SJCRH30 (cell line): ENCODE measurements around the gene DHRSX. TPM values are rescaled to one million over a fixed set of nuclear protein-coding genes. Genes with fewer than 3 reads are reported as not detected.
"Not testable (repeated sequence)": the region's sequence is repeated elsewhere in the genome, so short reads cannot be mapped to it uniquely, and the experiment has no call there.

Experiments
- DNase-seq, 2 experiments: peaks; one replicate each; pipeline ENCODE4 v3.0.0-alpha.2; 2015 to 2020
- H3K27ac ChIP-seq: fragments of 250-450 bp; sonication (Bioruptor Pico); 2 replicates; pipeline ENCODE4 v1.5.1; 2020; ENCODE audit warnings: mild to moderate bottlenecking, moderate library complexity
- H3K27me3 ChIP-seq: fragments of 250-450 bp; sonication (Bioruptor Pico); 2 replicates; pipeline ENCODE4 v1.5.1; 2020; ENCODE audit warnings: mild to moderate bottlenecking, moderate library complexity
- H3K36me3 ChIP-seq: fragments of 250-450 bp; sonication (Bioruptor Pico); 2 replicates; pipeline ENCODE4 v1.5.1; 2020; ENCODE audit warnings: mild to moderate bottlenecking, moderate library complexity
- H3K4me1 ChIP-seq: fragments of 250-450 bp; sonication (Bioruptor Pico); 2 replicates; pipeline ENCODE4 v1.5.1; 2020; ENCODE audit warnings: mild to moderate bottlenecking, moderate library complexity
- H3K4me3 ChIP-seq: fragments of 250-450 bp; sonication (Bioruptor Pico); 2 replicates; pipeline ENCODE4 v1.5.1; 2020; ENCODE audit warnings: mild to moderate bottlenecking, moderate library complexity
- H3K9me3 ChIP-seq: fragments of 250-450 bp; sonication (Bioruptor Pico); replicated peaks from 2 replicates; pipeline ENCODE4 v1.5.1; 2020; ENCODE audit warnings: mild to moderate bottlenecking, moderate library complexity
- total RNA-seq: library from RNA; depleted of rRNA; stranded (reverse); fragments of >200 nt; shearing (Covaris generic); gene quantifications from 2 replicates; pipeline ENCODE4 v1.2.3, GENCODE V29; 2014

Gene DHRSX
- total RNA-seq, 1 experiment from 2014 or later: 12.0 TPM

DNA sequence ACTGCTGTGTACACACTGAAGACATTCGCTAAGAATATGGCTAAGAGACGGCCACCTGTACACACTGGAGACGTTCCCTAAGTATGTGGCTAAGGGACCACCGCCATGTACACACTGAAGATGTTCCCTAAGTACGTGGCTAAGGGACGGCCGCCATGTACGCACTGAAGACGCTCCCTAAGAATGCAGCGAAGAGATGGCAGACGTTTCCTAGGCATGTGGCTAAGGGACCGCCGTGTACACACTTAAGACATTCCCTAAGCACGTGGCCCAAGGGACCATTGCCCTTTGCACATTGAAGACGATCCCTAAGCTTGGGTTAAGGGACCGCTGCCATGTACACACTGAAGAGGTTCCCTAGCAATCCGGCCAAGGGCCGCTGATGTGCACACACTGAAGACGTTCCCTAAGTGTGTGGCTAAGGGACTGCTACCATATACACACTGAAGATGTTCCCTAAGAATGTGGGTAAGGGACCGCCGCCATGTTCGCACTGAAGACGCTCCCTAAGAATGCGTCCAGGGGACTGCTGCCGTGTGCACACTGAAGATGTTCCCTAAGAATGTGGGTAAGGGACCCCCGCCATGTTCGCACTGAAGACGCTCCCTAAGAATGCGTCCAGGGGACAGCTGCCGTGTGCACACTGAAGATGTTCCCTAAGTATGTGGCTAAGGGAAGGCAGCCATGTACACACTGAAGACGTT lies 36.7 kb downstream of the DHRSX start:
- H3K27ac ChIP-seq: peak overlapping the region; percentile 35
- no peaks in the 10 kb centered on the region for H3K27me3 ChIP-seq
- no peaks in the 10 kb centered on the region for H3K9me3 ChIP-seq
- peaks cover 2% of the 10 kb centered on the region; the same call in 1 of the 2 replicates for H3K4me1 ChIP-seq
- no peaks in the 10 kb centered on the region for H3K36me3 ChIP-seq
- DNase-seq: peak; percentile 91 to 92
- H3K4me3 ChIP-seq: peak overlapping the region; percentile 49

DNA sequence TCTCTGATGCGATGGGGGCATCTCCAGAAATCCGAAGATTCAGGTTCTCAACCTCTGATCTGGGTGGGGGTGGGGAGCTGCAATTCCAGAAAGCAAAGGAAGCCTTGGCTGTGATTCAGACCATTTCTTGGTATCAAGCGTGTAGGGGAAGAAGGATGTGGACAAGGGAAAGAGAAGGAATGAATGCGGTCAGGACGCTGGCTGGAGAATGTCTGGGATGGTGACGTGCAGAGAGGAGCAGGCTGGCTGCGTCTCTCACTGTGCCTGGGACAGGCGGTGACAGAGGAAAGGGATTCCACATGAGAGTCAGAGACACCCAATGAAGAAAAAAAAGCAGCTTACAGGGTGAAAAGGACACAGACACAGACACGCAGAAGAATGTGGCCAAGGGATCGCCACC lies 37.3 kb downstream of the DHRSX start:
- not testable (repeated sequence) for H3K27me3 ChIP-seq, H3K9me3 ChIP-seq, DNase-seq, H3K4me1 ChIP-seq, H3K36me3 ChIP-seq
- H3K27ac ChIP-seq: peak overlapping the region; percentile 35
- peak overlapping the region; percentile 49 for H3K4me3 ChIP-seq

DNA sequence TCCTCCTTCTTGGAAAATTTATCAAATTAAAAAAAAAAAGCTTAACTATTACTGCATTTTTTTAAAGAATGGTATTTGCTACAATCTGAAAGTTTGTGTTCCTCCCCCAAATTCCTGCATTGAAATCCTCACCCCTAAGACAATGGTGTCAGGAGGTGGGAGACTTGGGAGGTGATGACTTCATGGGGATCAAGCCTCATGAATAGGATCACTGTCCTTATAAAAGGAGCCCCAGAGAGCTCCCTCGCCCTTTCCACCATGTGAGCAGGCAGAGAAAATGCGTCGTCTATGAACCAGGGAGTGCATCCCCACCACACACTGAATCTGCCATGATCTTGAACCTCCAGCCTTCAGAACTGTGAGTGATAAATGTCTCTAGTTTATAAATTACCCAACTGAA lies 38.0 kb downstream of the DHRSX start:
- DNase-seq: peak in 1 of 2 experiments; percentile 56
- no peak overlapping the region for H3K4me3 ChIP-seq
- no peak overlapping the region for H3K27ac ChIP-seq
- peaks cover 2% of the 10 kb centered on the region; the same call in 1 of the 2 replicates for H3K4me1 ChIP-seq
- H3K36me3 ChIP-seq: no peaks in the 10 kb centered on the region
- H3K9me3 ChIP-seq: no peaks in the 10 kb centered on the region
- no peaks in the 10 kb centered on the region for H3K27me3 ChIP-seq

DNA sequence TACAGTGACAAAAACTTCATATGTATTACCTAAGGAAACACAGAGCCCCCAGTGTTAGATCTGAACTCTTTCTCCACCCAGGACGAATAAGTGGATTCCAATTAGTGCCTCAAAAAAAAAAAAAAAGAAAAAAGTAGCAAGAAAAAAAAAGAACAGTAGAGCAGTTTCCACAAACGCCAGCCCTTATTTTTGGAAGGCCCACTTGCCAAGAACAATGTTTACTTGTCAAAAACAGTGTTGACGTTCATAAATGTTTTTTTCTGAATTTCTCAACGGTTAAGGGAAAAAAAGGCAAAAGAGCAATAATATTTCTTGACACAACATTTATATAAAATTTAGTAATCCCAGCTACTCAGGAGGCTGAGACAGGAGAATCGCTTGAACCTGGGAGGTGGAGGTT lies 38.7 kb downstream of the DHRSX start:
- Histone ChIP-seq H3K4me3 (no peak overlapping the region), H3K27ac (no peak overlapping the region), H3K27me3 (no peaks in the 10 kb centered on the region), H3K36me3 (no peaks in the 10 kb centered on the region), H3K9me3 (no peaks in the 10 kb centered on the region), H3K4me1 (peaks cover 2% of the 10 kb centered on the region; the same call in 1 of the 2 replicates)
- DNase-seq: no peak

DNA sequence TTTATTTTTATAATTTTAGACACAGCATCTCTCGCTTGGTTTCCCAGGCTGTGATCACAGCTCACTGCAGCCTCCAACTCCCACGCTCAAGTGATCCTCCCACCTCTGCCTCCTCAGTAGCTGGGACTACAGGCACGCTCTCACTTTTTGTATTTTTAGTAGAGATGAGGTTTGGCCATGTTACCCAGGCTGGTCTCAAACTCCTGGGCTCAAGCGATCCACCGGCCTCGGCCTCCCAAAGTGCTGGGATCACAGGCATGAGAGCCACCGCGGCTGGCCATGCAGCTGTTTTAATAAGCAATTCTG lies 39.1 kb downstream of the DHRSX start:
- H3K9me3 ChIP-seq: no peaks in the 10 kb centered on the region
- H3K4me1 ChIP-seq: peaks cover 2% of the 10 kb centered on the region; the same call in 1 of the 2 replicates
- no peak for DNase-seq
- H3K27me3 ChIP-seq: no peaks in the 10 kb centered on the region
- H3K27ac ChIP-seq: no peak overlapping the region
- H3K4me3 ChIP-seq: no peak overlapping the region
- no peaks in the 10 kb centered on the region for H3K36me3 ChIP-seq

DNA sequence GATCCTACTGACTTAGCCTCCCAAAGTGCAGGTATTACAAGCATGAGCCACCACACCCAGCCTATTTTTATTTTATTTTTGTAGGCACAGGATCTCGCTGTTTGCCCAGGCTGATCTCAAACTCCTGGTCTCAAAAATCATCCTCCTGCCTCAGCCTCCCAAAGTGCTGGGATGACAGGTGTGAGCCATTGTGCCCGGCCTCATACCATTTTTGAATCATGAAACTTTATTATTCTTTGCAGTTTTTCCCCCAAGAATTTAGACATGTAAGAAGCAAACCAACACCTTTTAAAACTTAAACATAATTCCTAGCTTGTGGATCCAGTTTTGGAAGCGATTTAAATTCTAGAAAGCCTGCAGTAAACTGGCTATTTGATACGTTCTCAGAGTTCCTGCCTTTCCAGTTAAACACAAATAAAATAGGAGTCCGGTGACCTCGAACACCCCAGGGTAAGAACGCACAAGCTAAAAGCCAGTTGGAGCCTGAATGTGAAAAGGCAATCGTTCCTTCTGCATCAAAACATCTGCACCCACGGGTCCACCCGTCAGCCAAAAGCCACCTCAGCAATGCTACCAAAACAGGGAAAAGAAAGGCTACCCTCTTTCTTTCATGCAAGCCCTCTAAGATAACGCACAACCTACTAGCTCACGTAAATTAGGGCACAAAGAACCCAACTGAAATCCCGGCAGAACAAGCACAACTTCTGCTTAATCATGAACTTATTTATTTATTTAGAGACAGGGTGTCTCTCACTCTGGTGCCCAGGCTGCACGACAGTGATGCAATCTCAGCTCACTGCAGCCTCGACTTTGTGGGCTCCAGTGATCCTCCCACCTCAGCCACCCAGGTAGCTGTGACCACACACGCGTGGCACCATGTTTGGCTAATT lies 39.7 kb downstream of the DHRSX start:
- not testable (repeated sequence) for H3K27ac ChIP-seq, H3K4me1 ChIP-seq, H3K9me3 ChIP-seq, H3K36me3 ChIP-seq, H3K4me3 ChIP-seq, H3K27me3 ChIP-seq, DNase-seq

DNA sequence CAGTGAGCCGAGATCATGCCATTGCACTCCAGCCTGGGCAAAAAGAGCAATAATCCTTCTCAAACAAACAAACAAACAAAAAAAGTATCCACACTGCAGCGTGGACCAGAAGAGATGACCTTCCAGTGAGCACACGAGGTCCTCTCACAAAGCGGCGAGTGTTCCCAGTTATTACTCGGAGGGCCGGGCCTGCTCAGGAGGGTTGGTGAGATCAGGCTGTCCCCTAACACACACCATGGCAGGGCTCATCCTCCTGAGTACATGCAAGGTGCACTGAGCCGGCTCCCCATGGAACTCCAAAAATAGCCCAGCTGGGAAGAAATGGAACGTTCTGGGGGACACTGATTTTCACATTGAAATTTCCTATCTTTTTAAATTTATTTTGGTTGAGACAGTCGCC lies 40.7 kb downstream of the DHRSX start:
- not testable (repeated sequence) for H3K27ac ChIP-seq, H3K36me3 ChIP-seq, H3K9me3 ChIP-seq, H3K27me3 ChIP-seq, H3K4me1 ChIP-seq, H3K4me3 ChIP-seq, DNase-seq

DNA sequence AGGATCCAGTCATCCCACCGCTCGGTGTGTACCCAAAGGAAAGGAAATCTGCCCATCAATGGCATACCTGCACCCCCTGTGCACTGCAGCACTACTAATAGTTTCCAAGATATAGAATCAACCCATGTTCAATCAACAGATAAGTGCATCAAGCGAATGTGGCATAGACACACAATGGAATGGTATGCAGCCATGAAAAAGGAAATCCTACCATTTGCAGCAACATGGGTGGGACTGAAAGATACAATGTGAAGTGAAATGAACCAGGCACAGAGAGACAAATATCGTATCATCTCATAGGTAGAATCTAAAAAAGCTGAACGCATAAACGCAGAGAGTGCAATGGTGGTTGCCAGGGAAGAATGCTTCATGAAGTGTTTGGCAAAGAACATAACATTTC lies 42.5 kb downstream of the DHRSX start:
- H3K4me1 ChIP-seq: no peaks in the 10 kb centered on the region
- DNase-seq: no peak
- no peaks in the 10 kb centered on the region for H3K9me3 ChIP-seq
- H3K27ac ChIP-seq: no peak overlapping the region
- H3K27me3 ChIP-seq: no peaks in the 10 kb centered on the region
- H3K36me3 ChIP-seq: no peaks in the 10 kb centered on the region
- no peak overlapping the region for H3K4me3 ChIP-seq

DNA sequence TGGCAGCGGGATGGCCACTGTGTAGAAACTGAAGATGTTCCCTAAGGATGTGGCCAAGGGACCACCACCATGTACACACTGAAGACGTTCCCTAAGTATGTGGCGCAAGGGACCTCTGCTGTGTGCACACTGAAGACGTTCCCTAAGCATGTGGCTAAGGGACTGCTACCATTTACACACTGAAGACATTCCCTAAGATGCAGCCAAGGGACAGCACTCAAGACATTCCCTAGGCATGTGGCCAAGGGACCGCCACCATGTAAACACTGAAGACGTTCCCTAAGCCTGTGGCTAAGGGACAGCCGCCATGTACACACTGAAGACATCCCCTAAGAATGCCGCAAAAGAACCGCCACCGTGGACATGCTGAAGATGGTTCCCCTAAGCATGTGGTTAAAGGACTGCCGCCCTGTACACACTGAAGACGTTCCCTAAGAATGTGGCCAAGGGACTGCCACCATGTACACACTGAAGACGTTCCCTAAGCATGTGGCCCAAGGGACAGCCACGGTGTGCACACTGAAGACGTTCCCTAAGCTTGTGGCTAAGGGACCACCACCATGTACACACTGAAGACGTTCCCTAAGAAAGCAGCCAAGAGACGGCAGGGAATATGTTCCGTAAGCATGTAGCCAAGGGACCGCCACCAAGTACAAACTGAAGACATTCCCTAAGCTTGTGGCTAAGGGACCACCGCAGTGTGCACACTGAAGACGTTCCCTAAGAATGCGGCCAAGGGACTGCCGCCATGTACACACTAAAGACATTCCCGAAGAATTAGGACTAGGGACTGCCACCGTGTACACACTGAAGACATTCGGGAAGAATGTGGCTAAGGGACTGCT lies 43.3 kb downstream of the DHRSX start:
- Histone ChIP-seq H3K4me3 (no peak overlapping the region), H3K4me1 (no peaks in the 10 kb centered on the region), H3K27me3 (no peaks in the 10 kb centered on the region), H3K9me3 (no peaks in the 10 kb centered on the region), H3K36me3 (no peaks in the 10 kb centered on the region), H3K27ac (no peak overlapping the region)
- DNase-seq: no peak

DNA sequence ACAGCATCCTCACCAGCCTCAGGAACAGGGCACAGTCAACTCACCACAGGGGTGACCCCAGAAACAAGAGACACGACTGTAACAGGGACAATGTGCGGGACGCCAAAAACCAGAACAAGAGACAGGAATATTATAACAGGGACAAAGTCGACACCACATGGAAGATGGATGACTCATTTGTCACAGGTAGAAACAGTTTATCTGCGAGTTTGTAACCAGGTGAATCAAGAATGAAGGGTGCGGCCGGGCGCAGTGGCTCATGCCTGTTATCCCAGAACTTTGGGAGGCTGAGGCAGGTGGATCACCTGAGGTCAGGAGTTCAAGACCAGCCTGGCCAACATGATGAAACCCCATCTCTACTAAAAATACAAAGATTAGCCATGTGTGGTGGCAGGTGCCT lies 44.7 kb downstream of the DHRSX start:
- H3K27me3 ChIP-seq, H3K36me3 ChIP-seq, H3K4me1 ChIP-seq, DNase-seq, H3K9me3 ChIP-seq, H3K27ac ChIP-seq, H3K4me3 ChIP-seq: not testable (repeated sequence)

DNA sequence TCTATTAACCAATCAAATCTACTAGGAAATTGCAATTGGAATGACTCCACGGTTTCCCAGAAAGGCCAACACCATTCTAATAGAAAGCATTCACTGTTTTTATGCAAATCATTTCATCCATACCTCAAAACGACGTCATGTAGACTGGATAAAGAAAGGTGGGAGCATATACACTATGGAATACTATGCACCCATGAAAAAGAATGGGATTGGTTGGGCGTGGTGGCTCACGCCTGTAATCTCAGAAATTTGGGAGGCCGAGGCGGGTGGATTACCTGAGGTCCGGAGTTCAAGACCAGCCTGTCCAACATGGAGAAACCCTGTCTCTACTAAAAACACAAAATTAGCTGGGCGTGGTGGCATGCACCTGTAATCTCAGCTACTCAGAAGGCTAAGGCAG lies 46.2 kb downstream of the DHRSX start:
- H3K4me3 ChIP-seq, H3K4me1 ChIP-seq, H3K27ac ChIP-seq, H3K9me3 ChIP-seq, DNase-seq, H3K27me3 ChIP-seq, H3K36me3 ChIP-seq: not testable (repeated sequence)

DNA sequence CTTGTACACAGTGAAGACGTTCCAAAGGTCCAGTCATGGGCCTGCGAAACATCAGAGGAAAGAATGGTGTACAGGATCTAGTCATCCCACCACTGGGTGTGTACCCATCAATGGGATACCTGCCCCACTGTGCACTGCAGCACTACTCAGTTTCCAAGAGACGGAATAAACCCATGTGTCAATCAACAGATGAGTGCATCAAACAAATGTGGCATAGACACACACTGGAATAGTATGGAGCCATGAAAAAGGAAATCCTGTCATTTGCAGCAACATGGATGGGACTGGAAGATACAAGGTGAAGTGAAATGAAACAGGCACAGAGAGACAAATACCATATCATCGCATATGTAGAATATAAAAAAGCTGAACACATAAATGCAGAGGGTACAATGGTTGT lies 48.0 kb downstream of the DHRSX start:
- DNase-seq: no peak
- Histone ChIP-seq H3K36me3 (no peaks in the 10 kb centered on the region), H3K4me1 (no peaks in the 10 kb centered on the region), H3K9me3 (no peaks in the 10 kb centered on the region), H3K27ac (no peak overlapping the region), H3K4me3 (no peak overlapping the region), H3K27me3 (no peaks in the 10 kb centered on the region)

DNA sequence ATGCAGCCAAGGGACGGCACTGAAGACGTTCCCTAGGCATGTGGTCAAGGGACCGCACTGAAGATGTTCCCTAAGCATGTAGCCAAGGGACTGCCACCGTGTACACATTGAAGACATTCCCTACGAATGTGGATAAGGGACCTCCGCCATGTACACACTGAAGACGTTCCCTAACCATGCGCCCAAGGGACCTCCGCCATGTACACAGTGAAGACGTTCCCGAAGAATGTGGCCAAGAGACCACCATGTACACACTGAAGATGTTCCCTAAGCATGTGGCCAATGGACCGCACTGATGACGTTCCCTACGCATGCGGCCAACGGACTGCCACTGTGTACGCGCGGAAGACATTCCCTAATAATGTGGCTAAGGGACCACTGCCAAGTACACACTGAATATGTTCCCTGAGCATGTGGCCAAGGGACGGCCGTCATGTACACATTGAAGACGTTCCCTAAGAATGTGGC lies 48.4 kb downstream of the DHRSX start:
- Histone ChIP-seq H3K27ac (no peak overlapping the region), H3K4me3 (no peak overlapping the region), H3K36me3 (no peaks in the 10 kb centered on the region), H3K27me3 (no peaks in the 10 kb centered on the region), H3K4me1 (no peaks in the 10 kb centered on the region), H3K9me3 (no peaks in the 10 kb centered on the region)
- DNase-seq: no peak

DNA sequence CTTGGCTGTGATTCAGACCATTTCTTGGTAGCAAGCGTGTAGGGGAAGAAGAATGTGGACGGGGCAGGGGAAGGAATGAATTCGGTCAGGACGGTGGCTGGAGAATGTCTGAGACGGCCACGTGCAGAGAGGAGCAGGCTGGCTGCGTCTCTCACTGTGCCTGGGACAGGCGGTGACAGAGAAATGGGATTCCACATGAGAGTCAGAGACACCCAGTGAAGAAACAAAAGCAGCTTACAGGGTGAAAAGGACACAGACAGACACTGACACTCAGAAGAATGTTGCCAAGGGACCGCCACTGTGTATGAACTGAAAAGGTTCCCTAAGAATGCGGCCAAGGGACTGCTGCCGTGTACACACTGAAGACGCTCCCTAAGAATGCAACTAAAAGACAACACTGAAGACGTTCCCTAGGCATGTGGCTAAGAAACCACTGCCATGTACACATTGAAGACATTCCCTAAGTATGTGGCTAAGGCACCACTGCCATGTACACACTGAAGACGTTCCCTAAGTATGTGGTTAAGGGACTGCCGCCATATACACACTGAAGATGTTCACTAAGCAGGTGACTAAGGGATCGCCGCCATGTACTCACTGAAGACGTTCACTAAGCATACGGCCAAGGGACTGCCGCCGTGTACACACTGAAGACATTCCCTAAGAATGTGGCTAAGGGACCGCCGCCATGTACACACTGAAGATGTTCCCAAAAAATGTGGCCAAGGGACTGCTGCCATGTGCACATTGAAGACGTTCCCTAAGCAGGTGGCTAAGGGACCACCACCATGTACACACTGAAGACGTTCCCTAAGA lies 49.1 kb downstream of the DHRSX start:
- Histone ChIP-seq H3K4me1 (no peaks in the 10 kb centered on the region), H3K36me3 (no peaks in the 10 kb centered on the region), H3K27ac (no peak overlapping the region), H3K4me3 (no peak overlapping the region), H3K9me3 (no peaks in the 10 kb centered on the region), H3K27me3 (no peaks in the 10 kb centered on the region)
- DNase-seq: no peak
